Gastroesophageal sphincter (tissue), 4 donors: Measurements from ENCODE around the gene EXOSC2. TPM values are rescaled to one million over a fixed set of nuclear protein-coding genes. Genes with fewer than 3 reads are reported as not detected.

Experiments
- ATAC-seq: fragments of 150-250 bp; one replicate; pipeline ENCODE4 v1.9.1; 2016; ENCODE audit warnings: mild to moderate bottlenecking, moderate library complexity
- H3K27ac ChIP-seq, 4 donors: fragments of 200-600 bp; sonication (generic) in 3 of 4; 1 replicate in 3 of 4; 2 replicates in 1 of 4; pipeline ENCODE4 v1.5.1; 2016 to 2019
- H3K27me3 ChIP-seq: fragments of 200-600 bp; sonication (generic); one replicate; pipeline ENCODE4 v1.5.1; 2019
- H3K36me3 ChIP-seq, 2 donors: fragments of 200-600 bp; sonication (generic); one replicate each; pipeline ENCODE4 v1.5.1; 2019; ENCODE audit warnings: control low read depth in 1 of 2
- H3K4me1 ChIP-seq, 3 donors: fragments of 200-600 bp; sonication (generic); 1 replicate in 2 of 3; 2 replicates in 1 of 3; pipeline ENCODE4 v1.5.1; 2016 to 2019; ENCODE audit warnings: control low read depth in 2 of 3
- H3K4me3 ChIP-seq, 2 donors: fragments of 200-600 bp; sonication (generic); one replicate each; pipeline ENCODE4 v1.5.1; 2019; ENCODE audit warnings: mild to moderate bottlenecking in 1 of 2, moderate library complexity in 1 of 2
- H3K9me3 ChIP-seq, 3 donors: fragments of 200-600 bp; sonication (generic); one replicate each; pipeline ENCODE4 v1.5.1; 2017 to 2019; ENCODE audit warnings: control low read depth in 2 of 3
- CTCF ChIP-seq, 4 experiments: fragments of 200-600 bp in 2 of 4; fragments of 450-650 bp in 2 of 4; sonication (generic) in 1 of 4; IDR thresholded peaks; one replicate each; pipeline ENCODE4 v1.5.1; 2017 to 2019; ENCODE audit warnings: antibody characterized with exemption in 4 of 4, mild to moderate bottlenecking in 2 of 4, moderate library complexity in 2 of 4
- EP300 ChIP-seq: sonication (generic); formaldehyde crosslinking; IDR thresholded peaks from one replicate; pipeline ENCODE4 v1.6.1; 2017; ENCODE audit warnings: antibody characterized with exemption, mild to moderate bottlenecking
- POLR2A ChIP-seq, 2 donors: fragments of 450-650 bp; IDR thresholded peaks; one replicate each; pipeline ENCODE4 v1.6.1; 2017; ENCODE audit warnings: antibody characterized with exemption in 2 of 2, mild to moderate bottlenecking in 2 of 2, moderate library complexity in 1 of 2
- POLR2AphosphoS5 ChIP-seq: sonication (generic); formaldehyde crosslinking; IDR thresholded peaks from one replicate; pipeline ENCODE4 v1.6.1; 2017; ENCODE audit warnings: antibody characterized with exemption
- WGBS, 2 donors: methylation state at CpG; one replicate each; pipeline ENCODE4 v1.1.5; 2018; ENCODE audit warnings: low coverage in 1 of 2; 5-methylcytosine and 5-hydroxymethylcytosine counted together
- total RNA-seq, 4 donors: library from RNA; depleted of rRNA; stranded (reverse); fragments of >200 nt; gene quantifications; one replicate each; pipeline ENCODE4 v1.1.0, GENCODE V29; 2016

The EXOSC2 gene
- total RNA-seq, 4 donors from 2014 or later: 15.9 to 32.3 (median 26.8) TPM

- ATAC-seq: no peak
- Histone ChIP-seq H3K4me3 (no peak overlapping the region), H3K27me3 (peaks cover 6% of the 10 kb centered on the region), H3K27ac (no peak overlapping the region), H3K36me3 (no peaks in the 10 kb centered on the region), H3K9me3 (no peaks in the 10 kb centered on the region), H3K4me1 (no peaks in the 10 kb centered on the region)
- WGBS, 2 donors: 80 to 88% methylated on average over 3 to 7 of the region's 12 CpGs
- TF ChIP-seq EP300 (no peak), POLR2AphosphoS5 (no peak), POLR2A (IDR thresholded peaks at IDR 0.05) (no peak), CTCF (IDR thresholded peaks at IDR 0.05) (no peak)
These were observed 20.5 kb upstream of the EXOSC2 start for GRCh38 chr9:130672933-130673615.

- TF ChIP-seq CTCF (IDR thresholded peaks at IDR 0.05) (no peak), EP300 (no peak), POLR2A (IDR thresholded peaks at IDR 0.05) (no peak), POLR2AphosphoS5 (no peak)
- WGBS, 2 donors: no CpG with 5 or more reads among the region's 13 CpGs
- H3K27ac ChIP-seq: no peak overlapping the region
- no peaks in the 10 kb centered on the region for H3K4me1 ChIP-seq
- no peaks in the 10 kb centered on the region for H3K9me3 ChIP-seq
- ATAC-seq: no peak
- H3K4me3 ChIP-seq: no peak overlapping the region
- no peaks in the 10 kb centered on the region for H3K36me3 ChIP-seq
- H3K27me3 ChIP-seq: peaks cover 6% of the 10 kb centered on the region
These were observed 18.2 kb upstream of the EXOSC2 start for GRCh38 chr9:130675396-130675795.

GRCh38 chr9:130677252-130677651 is 16.3 kb upstream of the EXOSC2 start:
- 60% methylated on average over 2 of the region's 7 CpGs; no CpG with 5 or more reads in 1 of the 2 donors for WGBS, 2 donors
- H3K27ac ChIP-seq: no peak overlapping the region
- no peaks in the 10 kb centered on the region for H3K36me3 ChIP-seq
- H3K27me3 ChIP-seq: peaks cover 14% of the 10 kb centered on the region
- H3K4me1 ChIP-seq: peaks cover 0 to 14% (median 10%) of the 10 kb centered on the region in 3 donors
- no peak overlapping the region for H3K4me3 ChIP-seq
- ATAC-seq: no peak
- TF ChIP-seq POLR2AphosphoS5 (no peak), POLR2A (IDR thresholded peaks at IDR 0.05) (no peak), EP300 (no peak), CTCF (IDR thresholded peaks at IDR 0.05) (no peak)
- no peaks in the 10 kb centered on the region for H3K9me3 ChIP-seq

GRCh38 chr9:130680836-130681768 is 12.5 kb upstream of the EXOSC2 start:
- Histone ChIP-seq H3K36me3 (no peaks in the 10 kb centered on the region), H3K27ac (peak overlapping the region in 2 of 4 donors; percentile 66 to 71), H3K4me3 (peak overlapping the region; percentile 38 to 59), H3K9me3 (peaks cover 0 to 7% (median 0%) of the 10 kb centered on the region in 3 donors), H3K27me3 (peaks cover 14% of the 10 kb centered on the region), H3K4me1 (peaks cover 0 to 17% (median 10%) of the 10 kb centered on the region in 3 donors)
- ATAC-seq: peak; percentile 87
- 28% methylated on average over 7 of the region's 116 CpGs; no CpG with 5 or more reads in 1 of the 2 donors for WGBS, 2 donors
- TF ChIP-seq CTCF (IDR thresholded peaks at IDR 0.05): no peak
- no peak for TF ChIP-seq POLR2A (IDR thresholded peaks at IDR 0.05)
- TF ChIP-seq POLR2AphosphoS5: no peak
